GM20431 (cell line): Measurements from ENCODE around the gene UNC119.

ENCODE experiments used
- in situ Hi-C: fragments of 300-500 bp; cut with MseI, MboI; formaldehyde crosslinking; loops from one replicate; pipeline ENCODE4 v1.15.0; 2020; ENCODE audit warnings: low sequenced_read_pairs; ENCODE audit not compliant: unreplicated experiment

Gene UNC119

DNA sequence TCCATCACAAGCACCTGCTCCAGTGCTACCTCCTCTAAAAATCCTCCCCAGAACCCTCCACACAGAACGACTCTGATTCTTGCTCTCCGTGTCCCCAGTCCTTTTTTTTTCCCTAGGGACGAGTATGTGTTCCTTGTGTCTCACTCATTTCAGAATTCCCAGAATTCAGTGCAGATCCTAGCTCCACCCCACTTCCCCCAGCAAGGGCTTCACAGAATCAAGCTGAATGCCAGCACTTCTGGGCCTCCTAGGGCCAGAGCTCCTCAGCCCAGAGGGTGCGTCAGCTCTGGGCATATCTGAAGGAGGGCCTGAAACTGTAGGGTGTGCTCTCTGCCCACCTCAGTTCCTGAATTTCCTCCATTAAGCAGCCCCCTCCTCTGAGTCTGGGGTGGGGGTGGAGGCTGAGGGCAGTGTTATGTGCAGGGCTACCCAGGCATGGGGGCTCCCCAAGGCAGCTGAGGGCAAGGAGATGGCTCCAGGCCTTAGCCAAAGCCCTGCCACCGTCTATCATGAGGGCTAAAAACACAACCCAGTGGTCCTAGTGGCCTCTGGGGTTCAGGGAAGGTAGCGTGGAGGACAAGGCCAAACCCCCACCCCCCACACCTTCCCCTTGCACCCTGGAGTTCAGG is 6.5 kb downstream of the UNC119 start:
- in situ Hi-C loops = no loop called here

DNA sequence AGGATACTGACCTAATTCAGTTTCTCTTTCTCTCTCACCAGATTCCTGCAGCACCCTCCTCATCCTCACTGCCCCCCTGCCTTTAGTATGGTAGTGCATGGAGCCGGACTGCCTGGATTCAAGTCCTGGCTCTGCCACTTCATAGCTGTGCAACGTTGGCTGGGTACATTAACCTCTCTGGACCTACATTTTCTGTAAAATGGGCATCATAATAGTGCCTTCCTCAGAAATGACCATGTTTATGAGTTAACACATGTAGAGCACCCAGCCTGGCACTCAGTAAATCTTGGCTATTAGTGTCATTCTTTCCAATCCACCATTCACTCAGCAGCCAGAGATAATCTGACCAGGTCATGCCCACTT is 7.3 kb downstream of the UNC119 start:
- in situ Hi-C loops = no loop called here

DNA sequence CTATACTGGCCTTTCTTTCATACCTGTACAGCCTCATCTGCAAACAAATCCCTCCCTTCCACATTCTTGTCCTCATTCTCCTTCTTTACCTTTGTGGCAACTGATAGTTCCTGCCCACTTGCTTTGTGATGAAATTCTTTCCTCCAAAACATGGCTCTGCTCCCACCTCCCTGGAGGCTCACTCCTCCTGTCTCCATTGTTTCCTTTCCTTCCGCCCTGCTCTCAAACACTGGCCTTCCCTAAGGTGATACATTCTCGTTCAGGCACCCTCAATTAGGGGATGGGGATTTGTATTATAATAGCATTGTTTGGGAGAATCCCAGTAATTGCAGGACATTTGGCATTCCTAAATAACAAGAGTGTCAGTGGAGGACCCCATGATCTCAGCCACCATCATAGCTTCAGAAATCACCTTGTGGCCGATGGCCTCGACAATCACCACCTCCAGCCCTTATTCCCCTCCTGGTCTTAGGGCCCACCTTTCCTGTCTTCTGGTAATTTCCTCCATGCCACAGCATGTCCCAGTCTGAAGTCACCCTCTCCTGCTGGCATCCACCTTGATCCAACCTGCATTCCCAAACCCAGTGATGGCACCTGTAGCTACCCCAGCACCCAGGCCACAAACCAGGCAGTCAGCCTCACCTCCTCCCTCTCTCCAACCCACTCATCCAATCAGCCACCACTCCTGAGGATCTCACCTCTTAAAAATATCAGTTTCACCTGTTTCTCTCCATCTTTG is 7.9 kb downstream of the UNC119 start:
- in situ Hi-C loops = no loop called here

DNA sequence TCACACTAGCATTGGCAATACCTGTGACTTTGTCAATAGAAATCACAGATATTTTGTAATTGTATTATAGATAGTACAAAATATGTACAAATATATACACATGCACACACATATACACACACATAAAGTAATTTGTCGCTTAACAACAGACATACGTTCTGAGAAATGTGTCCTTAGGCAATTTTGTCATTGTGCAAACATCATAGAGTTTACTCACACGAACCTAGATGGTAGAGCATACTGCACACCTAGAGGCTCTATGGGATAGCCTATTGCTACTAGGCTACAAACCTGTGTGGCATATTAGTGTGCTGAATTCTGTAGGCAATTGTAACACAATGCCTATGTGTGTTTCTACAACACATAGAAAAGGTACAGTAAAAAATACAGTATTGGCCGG is 11.0 kb downstream of the UNC119 start:
- in situ Hi-C loops = no loop called here

DNA sequence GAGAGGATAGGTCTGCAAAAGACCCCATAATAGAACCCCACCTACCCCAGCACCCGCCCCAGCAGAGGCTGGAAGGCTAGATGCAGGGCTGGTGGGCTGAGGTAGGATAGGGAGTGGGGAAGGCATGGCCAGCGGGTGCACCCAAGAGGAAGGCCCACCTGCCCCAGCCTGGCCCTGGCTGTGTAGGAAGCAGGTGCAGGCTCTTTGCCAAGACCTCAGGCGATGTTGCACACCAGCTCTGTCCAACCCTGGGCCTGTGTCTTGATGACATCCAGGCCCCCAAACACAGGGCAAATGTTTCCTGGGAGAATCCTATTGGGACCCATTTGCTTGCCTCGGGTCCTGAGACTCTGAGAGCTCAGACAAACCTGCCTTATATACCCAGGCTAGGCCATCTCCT is 12.2 kb downstream of the UNC119 start:
- in situ Hi-C loops = no loop called here

DNA sequence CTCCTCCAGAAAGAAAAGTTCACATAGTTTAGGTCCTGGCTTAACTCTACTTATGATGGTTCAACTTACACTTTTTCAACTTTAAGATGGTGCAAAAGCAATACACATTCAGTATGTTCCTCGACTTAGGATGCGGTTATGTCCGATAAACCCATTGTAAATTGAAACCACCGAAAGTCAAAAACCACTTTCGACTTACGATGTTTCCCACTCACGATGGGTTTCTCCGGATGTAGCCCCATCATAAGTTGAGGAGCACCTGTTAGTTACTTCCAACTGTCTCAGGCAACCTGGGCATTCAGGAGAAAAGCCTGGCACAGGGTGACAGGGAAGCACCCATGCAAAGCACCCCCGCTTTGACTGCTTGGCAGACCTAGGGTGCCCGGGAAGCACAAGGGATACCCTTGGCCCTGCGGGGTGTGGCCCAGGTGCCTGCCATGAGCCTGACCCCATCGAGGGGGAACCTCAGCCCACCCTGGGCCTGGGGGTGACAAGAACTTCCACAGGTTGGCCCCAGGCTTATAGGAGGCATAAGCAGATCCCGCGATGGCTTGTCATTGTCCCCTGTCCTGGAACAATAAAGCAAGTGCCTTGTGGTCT is 14.0 kb downstream of the UNC119 start:
- in situ Hi-C loops = loop anchor here (5.0 kb wide), 1 partner anchor 41 kb away; no protein-coding TSS in a partner anchor

DNA sequence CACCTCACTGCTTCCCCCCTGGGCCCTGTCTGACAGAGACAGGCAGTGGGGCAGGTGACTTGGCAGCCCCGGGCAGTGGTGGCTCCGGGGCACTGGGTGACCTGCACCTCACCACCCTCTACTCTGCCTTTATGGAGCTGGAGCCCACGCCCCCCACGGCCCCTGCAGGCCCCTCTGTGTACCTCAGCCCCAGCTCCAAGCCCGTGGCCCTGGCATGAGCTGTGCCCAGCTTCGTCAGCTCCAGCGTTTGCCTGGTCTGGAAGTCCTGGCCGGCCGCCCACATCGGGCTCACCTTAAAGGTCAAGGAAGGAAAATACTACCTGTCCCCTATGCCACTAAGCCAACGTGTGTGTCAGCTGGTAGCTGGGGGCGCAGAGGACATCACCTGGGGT is 15.2 kb downstream of the UNC119 start:
- in situ Hi-C loops = loop anchor here (5.0 kb wide), 1 partner anchor 40 kb away; no protein-coding TSS in a partner anchor

DNA sequence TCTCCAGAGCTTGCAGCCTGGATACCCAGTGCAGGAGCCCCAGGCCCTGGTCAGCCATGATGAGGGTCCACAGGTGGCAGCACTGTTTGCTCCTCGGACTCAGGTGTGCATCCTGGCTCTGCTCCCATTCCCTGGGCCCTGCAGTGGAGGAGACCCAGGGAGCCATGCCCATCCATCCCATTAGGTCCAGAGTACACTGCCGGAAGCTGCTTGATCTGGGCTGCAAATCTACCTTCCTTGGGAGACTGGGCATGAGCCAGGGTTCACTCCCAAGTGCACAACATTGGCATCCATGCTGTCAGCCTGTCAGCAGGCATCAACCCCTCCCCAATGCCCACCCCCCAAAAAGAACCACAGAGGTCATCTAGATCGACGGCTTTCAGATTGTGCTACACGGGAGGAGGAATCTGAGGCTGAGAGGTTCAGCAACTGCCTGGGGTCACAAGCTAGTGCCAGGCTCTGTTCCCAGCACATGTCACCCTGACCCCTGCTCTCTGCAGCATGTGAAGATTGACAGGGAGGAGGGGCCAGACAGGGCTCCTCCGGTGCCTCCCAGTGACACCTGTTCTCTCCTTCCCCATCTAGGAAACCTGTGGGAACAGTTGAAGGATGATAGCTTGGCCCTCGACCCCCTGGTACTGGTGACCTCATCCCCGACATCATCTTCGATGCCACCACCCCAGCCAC is 15.7 kb downstream of the UNC119 start:
- in situ Hi-C loops = loop anchor here (5.0 kb wide), 1 partner anchor 39 kb away; no protein-coding TSS in a partner anchor

DNA sequence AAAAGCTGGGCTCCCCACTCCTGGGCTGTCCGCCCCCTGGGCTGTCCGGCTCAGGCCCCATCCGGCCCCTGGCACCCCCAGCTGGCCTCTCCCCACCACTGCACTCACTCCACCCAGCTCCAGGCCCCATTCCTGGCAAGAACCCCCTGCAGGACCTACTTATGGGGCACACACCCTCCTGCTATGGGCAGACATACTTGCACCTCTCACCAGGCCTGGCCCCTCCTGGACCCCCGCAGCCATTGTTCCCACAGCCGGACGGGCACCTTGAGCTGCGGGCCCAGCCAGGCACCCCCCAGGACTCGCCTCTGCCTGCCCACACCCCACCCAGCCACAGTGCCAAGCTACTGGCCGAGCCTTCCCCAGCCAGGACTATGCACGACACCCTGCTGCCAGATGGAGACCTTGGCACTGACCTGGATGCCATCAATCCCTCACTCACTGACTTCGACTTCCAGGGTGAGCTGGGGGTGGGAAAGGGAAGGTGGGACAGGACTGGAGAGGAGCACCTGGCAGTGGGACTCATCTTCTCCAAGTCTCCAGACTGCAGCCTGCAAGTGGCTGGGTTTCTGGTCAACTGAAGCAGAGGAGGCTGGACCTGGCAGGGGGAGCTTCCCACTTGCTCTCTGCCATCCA is 17.6 kb downstream of the UNC119 start:
- in situ Hi-C loops = loop anchor here (5.0 kb wide), 1 partner anchor 38 kb away; no protein-coding TSS in a partner anchor

DNA sequence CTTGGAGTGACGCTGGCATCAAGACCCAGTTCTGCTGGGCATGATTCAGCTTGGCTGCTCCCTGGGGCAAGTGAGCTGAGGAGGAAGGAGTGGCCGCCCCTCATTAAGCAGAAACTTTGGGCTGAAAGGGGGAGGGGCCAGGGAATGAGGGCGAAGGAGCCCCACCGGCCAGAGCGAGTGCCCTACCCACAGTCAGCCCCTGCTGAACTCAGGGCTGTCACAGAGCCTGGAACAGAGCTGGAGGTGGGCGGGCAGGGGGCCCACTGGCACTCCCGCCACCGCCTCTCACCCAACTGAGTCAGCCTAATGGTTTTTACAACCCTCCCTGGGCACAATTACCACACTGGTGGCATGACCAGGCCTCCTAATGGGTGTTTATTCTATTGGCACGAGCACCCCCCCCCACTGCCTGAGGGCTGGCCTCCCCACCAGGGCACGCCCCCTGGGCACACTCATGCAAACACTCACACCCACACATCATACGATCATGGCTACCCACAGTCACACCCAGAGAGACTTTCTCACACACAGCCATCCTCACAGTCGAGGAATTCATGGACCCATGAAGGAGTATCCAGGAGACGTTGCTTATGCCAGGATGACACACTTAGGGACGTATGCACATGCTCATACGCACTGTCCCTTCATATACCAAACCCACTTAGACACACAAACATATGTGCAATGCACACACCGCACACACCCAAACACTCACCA is 19.2 kb downstream of the UNC119 start:
- in situ Hi-C loops = no loop called here

DNA sequence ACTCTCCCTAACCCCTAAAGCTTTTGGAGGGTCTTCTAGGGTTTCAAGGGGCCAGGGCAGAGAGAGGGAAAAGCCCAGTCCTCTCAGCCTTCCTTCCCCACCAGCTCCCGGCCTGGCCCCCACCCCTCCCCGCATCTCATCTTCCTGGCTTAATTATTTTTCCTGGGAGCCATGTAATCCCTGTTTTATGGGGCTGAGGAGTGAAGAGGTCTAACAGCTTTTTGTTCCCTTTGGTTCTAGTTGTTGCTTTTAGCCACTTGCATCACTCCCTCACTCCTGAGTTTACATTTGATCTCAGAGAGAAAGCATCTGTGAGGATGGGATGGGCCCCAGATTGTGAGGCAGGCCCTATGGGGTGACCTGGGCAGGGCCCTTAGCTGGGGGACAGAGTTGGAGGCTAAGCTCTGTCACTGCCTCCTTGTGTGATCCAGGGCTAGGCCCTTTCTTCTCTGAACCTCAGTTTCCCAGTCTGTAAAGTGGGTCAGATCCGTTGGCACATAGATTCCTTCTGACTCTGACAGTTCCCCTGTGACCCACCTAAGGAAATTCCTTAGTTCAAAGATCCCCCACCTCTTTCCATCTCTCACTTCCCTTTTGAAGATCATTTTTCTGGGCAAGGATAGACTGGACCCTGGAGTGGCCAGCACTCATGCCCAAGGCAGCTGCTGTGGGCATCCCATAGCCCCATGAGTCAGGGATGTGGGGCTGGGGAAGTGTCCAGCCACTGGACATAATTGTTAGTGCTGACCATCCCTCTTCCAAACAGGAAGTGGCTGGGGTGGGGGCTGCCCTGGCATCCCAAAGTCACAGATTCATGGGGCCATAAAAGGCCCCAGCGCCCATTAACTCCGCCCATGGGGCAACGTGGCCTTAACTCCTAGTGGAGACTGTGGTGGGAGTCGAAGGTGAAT is 20.1 kb downstream of the UNC119 start:
- in situ Hi-C loops = no loop called here

DNA sequence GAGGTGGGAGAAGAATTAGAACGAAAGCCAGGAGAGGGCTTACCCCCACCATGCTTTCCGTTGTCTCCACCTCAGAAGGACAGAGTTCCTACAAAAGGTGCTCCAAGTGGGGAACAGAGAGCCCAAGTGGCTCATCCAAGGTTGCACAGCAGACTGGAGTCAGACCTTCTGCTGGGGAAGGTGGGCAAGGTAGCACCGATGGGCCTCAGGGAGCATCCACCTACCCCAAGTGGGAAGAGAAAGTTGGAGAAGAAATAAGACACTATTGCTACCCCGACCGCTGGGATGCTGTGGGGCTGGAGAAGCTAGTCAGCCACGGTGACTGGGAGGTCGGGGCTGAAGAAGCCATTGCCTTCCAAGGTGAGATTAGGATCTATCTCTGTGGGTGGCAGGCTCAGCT is 21.5 kb downstream of the UNC119 start:
- in situ Hi-C loops = no loop called here

DNA sequence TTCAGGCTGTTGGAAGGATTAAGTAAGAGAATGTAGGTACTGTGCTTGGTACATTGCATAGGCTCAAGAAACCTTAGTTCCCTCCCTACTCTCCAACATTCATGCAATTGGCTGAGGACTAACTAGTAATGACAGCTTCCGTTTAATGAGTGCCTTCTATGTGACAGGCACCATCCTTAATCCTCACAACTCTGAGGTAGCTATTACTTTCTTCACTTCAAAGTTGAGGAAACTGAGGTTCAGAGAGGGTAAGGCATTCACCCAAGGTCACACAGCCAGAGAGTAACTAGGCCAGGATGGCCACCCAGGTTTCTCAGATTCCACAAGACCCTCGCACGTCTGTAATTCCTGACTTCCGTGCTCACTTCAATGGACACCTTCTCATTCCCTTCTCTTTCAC is 22.2 kb downstream of the UNC119 start:
- in situ Hi-C loops = no loop called here

DNA sequence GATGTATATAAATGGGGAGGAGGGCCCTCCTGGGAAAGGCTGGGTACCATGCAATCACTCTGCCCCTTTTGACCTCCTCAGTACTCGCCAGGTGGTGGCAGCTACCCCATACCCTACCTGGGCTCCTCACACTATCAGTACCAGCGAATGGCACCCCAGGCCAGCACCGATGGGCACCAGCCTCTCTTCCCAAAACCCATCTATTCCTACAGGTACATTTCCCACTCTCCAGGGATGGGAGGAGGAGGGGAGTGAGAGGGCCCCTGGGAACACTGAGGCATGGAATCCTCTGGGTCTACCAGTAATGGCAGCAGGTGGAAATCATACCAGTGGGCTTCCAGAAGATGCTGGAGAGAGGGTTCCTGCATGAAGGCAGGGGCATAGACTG is 23.4 kb downstream of the UNC119 start:
- in situ Hi-C loops = no loop called here

DNA sequence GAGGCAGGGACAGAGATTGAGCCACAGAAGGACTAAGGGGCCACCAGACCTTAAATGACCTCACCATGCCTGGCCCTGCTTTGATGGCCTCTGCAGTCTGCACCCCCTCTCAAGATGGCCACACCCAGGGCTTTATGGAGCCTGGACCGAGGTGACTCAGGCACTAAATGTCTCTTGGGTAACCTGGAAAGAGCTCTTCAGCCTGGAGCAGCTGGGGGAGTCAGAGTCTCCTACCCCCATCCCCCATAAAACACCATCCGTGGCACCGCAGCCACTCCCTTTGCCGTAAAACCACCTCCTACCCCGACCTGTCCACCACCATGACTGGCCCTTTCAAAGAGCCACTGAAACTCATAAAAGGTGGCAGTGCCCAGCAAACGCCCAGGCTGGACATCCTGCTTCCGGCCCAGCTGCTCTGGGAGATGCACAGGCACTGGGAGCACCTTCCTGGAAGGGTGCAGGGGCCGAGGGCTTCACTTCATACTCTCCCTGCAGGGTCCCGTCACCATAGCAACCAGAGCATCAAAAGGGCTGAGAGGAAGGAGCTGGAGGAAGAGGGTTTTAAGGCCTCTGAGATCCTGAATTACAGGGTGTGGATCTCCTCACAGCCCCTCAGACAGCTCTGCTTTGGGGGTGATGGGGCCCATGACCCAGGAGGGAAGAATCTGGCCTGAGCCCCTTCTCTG is 24.0 kb downstream of the UNC119 start:
- in situ Hi-C loops = no loop called here

DNA sequence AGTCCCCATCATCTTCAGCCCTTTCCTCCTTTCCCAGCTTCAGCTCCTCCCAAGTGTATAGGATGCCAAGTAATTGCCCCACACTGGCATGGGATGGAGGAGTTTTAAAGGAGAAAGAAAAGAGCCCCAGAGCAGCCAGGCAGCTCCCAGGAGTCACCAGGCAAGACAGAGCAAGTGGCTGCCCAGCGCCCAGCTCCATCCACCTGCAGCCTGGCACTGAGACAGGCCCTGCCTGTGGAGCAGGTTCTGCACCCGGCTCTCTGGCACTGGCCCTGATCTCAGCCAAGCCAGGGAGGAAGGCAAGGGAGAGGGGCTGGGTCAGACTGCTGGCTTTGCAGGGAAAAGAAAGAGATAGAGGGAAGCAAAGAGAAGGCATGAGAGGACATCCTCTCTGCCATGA is 24.6 kb downstream of the UNC119 start:
- in situ Hi-C loops = no loop called here

DNA sequence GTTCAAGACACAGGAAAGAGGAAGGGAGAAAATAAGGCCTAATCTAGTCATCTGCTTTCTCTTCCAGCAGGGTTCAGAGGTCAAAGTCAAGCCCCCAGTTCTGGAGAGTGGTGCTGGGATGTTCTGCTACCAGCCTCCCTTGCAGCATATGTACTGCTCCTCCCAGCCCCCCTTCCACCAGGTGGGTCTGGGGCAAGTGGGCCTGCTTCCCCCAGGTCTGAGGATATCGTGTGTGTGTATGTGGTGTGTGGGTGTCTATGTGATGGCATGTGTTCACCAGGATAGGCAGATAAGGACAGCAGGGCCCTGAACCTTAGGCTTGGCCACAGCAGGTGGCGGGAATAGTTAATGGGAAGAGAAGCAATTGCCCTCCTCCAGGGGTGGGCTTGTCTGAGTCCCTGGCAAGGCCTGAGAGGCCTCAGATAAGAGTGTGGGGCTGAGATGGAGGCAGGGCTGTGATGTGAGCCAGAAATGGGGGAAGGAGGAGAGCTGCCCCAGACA is 25.2 kb downstream of the UNC119 start:
- in situ Hi-C loops = no loop called here

DNA sequence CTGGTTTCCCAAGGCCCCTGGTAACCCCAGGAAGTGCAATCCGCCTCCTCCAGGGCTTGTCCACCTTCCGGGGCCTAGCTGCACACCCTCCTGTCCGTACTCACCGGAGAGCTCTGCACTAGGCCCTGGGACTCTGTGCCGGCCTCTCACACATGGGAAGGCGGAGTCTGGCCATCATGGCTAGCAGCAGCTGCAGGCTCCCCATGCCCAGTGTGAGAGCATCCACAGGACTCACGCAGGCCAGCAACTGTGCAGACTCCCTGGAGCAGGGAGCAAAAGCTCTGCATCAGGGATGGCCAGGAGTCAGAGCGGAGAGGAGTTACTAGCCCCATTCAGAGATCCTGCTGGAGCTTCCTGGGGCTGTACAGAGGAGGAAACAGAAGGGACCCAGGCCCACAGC is 26.0 kb downstream of the UNC119 start:
- in situ Hi-C loops = no loop called here
